Ovary (tissue), 9 donors: ENCODE measurements around the gene RBPJ. TPM values are rescaled to one million over a fixed set of nuclear protein-coding genes. Genes with fewer than 3 reads are reported as not detected.

ENCODE experiments used
- DNase-seq, 5 donors: peaks; one replicate each; pipeline ENCODE4 v3.0.0-alpha.2; 2019 to 2020
- H3K27ac ChIP-seq, 2 donors: fragments of 200-600 bp; one replicate each; pipeline versions ENCODE4 v1.5.1 to v1.8.0; 2019 to 2022
- H3K27me3 ChIP-seq: fragments of 200-600 bp; one replicate; pipeline ENCODE4 v1.8.0; 2022
- H3K36me3 ChIP-seq: fragments of 200-600 bp; sonication (generic); one replicate; pipeline ENCODE4 v1.5.1; 2019
- H3K4me1 ChIP-seq: one replicate; pipeline ENCODE4 v1.8.1; 2013; ENCODE audit warnings: mild to moderate bottlenecking, moderate library complexity; ENCODE audit not compliant: insufficient read depth
- H3K4me3 ChIP-seq: fragments of 200-600 bp; sonication (generic); one replicate; pipeline ENCODE4 v1.5.1; 2017
- H3K9me3 ChIP-seq, 2 donors: fragments of 200-600 bp in 1 of 2; sonication (generic) in 1 of 2; one replicate each; pipeline versions ENCODE4 v1.5.1 to v1.8.1; 2013 to 2019; ENCODE audit warnings: mild to moderate bottlenecking in 1 of 2, moderate library complexity in 1 of 2
- CTCF ChIP-seq, 3 donors: fragments of 450-650 bp in 2 of 3; fragments of 200-600 bp in 1 of 3; IDR thresholded peaks; one replicate each; pipeline versions ENCODE4 v1.5.1 to v1.8.0; 2016 to 2022; ENCODE audit warnings: antibody characterized with exemption in 3 of 3, mild to moderate bottlenecking in 1 of 3
- EP300 ChIP-seq: sonication (generic); formaldehyde crosslinking; IDR thresholded peaks from one replicate; pipeline ENCODE4 v1.6.1; 2017; ENCODE audit warnings: antibody characterized with exemption
- POLR2A ChIP-seq: fragments of 450-650 bp; IDR thresholded peaks from one replicate; pipeline ENCODE4 v1.6.1; 2017; ENCODE audit warnings: antibody characterized with exemption, mild to moderate bottlenecking, moderate library complexity
- WGBS, 3 donors: extraction: QIAGEN DNeasy Blood & Tissue Kit in 1 of 3; methylation state at CpG; one replicate each; pipeline versions ENCODE4 v1.1.5 to v1.1.7; 2013 to 2017; 5-methylcytosine and 5-hydroxymethylcytosine counted together
- intact Hi-C, 4 donors: fragments of 100-400 bp; cut with DNase I; formaldehyde crosslinking; loops; one replicate each; pipeline versions ENCODE4 v1.11.0 to v1.15.1; 2022 to 2023
- polyA plus RNA-seq, 2 donors: library from polyadenylated mRNA; stranded (reverse); fragments of 200-250 nt in 1 of 2; fragments of 350-450 nt in 1 of 2; fragmentation: Illumina TruSeq in 1 of 2; extraction: RNeasy Lipid Tissue Mini Kit (QIAGEN cat#74804) in 1 of 2; gene quantifications; one replicate each; pipeline ENCODE4 v1.2.3, GENCODE V29; 2013 to 2014
- total RNA-seq, 7 donors: library from RNA; depleted of rRNA in 2 of 7; stranded (reverse); fragments of >200 nt in 2 of 7; fragmentation: NEBNext Ultra II Directional in 3 of 7; extraction: Animal tissue kit (Norgen Biotek cat#: 25700) in 3 of 7; gene quantifications; one replicate each; pipeline versions ENCODE4 v1.1.0 to v1.2.4, GENCODE V29; 2016 to 2023
- donor health status: DM: no; HTN: no; CAD: no; lungs with moderate emphysema.
- donor health status: DM: no; HTN: no; CAD: no.
- donor health status: Bipolar disorder and iron deficiency.
- donor health status: DM: yes; HTN: yes; CAD: no.
- donor health status: DM: no; HTN: no; CAD: no.
- donor health status: DM: yes; HTN: yes; CAD: no.

RBPJ gene
- total and polyA plus RNA-seq, 9 donors = 36.0 to 75.1 (median 62.7) TPM

DNA sequence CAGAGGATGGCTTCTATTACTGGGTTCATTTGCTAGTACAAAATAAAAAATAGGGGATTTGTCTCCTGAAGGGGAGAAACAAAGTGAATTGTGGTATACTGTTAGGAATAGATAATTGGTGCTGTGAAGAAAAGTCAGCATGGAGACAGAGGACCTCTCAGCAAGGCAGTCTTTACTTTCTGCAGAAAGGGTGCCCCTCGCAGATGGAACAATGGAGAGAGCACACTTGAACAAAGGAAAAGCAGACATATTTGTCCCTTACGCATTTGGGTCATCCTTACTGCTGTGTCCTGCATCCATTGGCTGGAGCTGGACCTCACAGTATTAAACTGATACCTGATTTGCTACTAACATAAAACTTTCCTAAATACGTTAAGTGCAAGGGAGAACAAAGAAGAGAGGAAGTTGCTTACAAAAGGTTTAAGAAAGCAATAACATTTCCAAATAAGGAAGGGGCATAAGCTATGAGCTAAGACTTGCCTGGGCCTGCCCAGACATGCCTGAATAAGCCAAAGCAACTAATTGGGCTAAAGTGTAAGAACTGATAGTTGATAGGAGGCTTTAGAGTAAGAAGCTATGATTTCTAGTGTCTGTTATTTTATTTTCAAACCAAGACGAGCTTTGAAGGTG, 85.6 kb downstream of the RBPJ start:
- 94 to 98% (median 96%) methylated on average over 4 of the region's 4 CpGs for WGBS, 3 donors
- Histone ChIP-seq H3K27me3 (no peaks in the 10 kb centered on the region), H3K27ac (no peak overlapping the region), H3K9me3 (peaks cover 0 to 4% of the 10 kb centered on the region in 2 donors), H3K36me3 (no peaks in the 10 kb centered on the region), H3K4me1 (no peaks in the 10 kb centered on the region), H3K4me3 (no peak overlapping the region)
- no peak for DNase-seq
- TF ChIP-seq CTCF (IDR thresholded peaks at IDR 0.05) (no peak), EP300 (no peak), POLR2A (no peak)
- intact Hi-C loops = no loop called here

GRCh38 chr4:26407476-26407875, 86.7 kb downstream of the RBPJ start:
- TF ChIP-seq CTCF (IDR thresholded peaks at IDR 0.05) (no peak), EP300 (no peak), POLR2A (no peak)
- no peaks in the 10 kb centered on the region for H3K36me3 ChIP-seq
- H3K4me3 ChIP-seq = no peak overlapping the region
- intact Hi-C loops = no loop called here
- H3K4me1 ChIP-seq = peaks cover 2% of the 10 kb centered on the region
- H3K27me3 ChIP-seq = no peaks in the 10 kb centered on the region
- H3K27ac ChIP-seq = no peak overlapping the region
- WGBS, 3 donors = 97 to 99% (median 99%) methylated on average over 1 of the region's 1 CpG
- peaks cover 0 to 4% of the 10 kb centered on the region in 2 donors for H3K9me3 ChIP-seq
- no peak for DNase-seq

DNA sequence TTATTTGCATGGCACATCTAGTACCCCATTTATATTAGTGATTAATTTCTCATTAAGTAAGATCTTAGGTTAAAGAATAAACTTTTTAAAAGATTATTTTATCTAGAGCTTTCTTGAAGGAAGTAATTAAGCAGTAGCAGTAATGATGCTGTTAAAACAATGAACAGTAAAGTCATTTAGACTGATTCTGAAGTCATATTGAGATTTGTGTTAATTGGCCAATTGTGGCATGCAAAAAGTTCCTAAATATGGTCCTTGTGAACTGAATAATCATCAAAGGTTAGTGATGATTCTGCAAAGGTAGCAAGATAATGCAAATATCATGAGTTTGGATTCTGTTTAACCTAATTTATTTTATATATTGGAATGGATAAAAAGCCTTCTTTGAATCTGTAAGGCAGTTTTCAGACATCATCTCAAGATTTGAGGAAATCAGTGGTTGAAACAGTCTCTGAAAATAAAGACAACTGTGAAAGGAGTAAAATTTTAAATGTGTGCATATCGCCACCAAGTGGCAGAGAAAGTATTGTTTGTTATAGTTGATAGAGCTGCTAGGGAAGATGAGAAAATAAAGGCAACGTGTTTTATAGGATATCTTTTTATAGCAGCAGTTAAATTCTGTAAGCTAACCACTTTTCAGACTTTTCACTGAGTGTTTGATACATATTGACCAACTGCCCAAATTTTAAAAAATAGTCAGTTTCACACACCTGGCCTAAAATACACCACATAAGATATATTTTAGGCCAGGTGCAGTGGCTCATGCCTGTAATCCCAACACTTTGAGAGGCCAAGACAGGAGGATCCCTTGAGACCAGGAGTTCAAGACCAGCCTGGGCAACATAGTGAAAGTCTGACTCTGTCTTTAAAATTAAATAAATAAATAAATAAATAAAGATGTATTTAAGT, 89.8 kb downstream of the RBPJ start:
- intact Hi-C loops = loop anchor here in 3 of 4 donors (5.0 to 10.0 kb wide), 3 partner anchors 86 to 383 kb away; partner anchors contain the start of gene RBPJ (in 1 of the 3)
- Histone ChIP-seq H3K4me1 (peaks cover 7% of the 10 kb centered on the region), H3K4me3 (no peak overlapping the region), H3K27ac (no peak overlapping the region), H3K27me3 (no peaks in the 10 kb centered on the region), H3K36me3 (no peaks in the 10 kb centered on the region), H3K9me3 (peaks cover 0 to 4% of the 10 kb centered on the region in 2 donors)
- peak in 1 of 5 donors; percentile 42 for DNase-seq
- TF ChIP-seq CTCF (IDR thresholded peaks at IDR 0.05) (peak in 2 of 3 donors; percentile 57 to 62), POLR2A (no peak)
- WGBS, 3 donors = 2 to 7% (median 4%) methylated on average over 2 of the region's 2 CpGs

- WGBS, 3 donors = 22 to 34% (median 30%) methylated on average over 7 of the region's 7 CpGs
- TF ChIP-seq POLR2A (no peak), CTCF (IDR thresholded peaks at IDR 0.05) (no peak), EP300 (no peak)
- Histone ChIP-seq H3K27ac (peak overlapping the region in 1 of 2 donors; percentile 53), H3K27me3 (no peaks in the 10 kb centered on the region), H3K4me1 (peaks cover 7% of the 10 kb centered on the region), H3K36me3 (no peaks in the 10 kb centered on the region), H3K4me3 (no peak overlapping the region), H3K9me3 (no peaks in the 10 kb centered on the region)
- peak; percentile 64 to 85 (median 81) for DNase-seq
- intact Hi-C loops = loop anchor here in 3 of 4 donors (5.0 to 10.0 kb wide), 3 partner anchors 88 to 385 kb away; partner anchors contain the start of gene RBPJ (in 1 of the 3)
These were observed 91.9 kb downstream of the RBPJ start for GRCh38 chr4:26412381-26413372.
